ENCODE data around the gene CAMSAP3.

The CAMSAP3 gene

DNA sequence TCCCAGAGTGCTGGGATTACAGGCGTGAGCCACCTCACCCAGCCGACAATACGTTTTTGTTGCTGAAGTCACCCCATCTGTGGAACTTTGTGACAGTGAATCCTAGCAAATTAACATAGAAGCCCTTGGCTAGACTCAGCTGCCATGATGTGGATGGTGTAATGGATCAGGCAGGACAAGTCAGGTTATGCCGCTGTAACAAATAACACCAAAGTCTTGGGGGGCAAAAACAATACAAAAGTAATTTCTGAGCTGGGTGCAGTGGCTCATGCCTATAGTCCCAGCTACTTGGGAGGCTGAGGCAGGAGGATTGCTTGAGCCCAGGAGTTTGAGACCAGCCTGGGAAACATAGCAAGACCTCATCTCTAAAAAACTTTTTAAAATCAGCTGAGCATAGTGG, 30.8 kb upstream of the CAMSAP3 start:
- Histone ChIP-seq H4K20me1 (ENCODE audit: insufficient read depth, low read length) (no peaks in the 10 kb centered on the region), H3K4me2 (ENCODE audit: low read length) (no peak overlapping the region), H3K4me3 (ENCODE audit: low read depth, low read length, poor library complexity, severe bottlenecking) (no peak overlapping the region), H3K27me3 (ENCODE audit: insufficient read depth, low read length) (no peaks in the 10 kb centered on the region), H3K9me3 (ENCODE audit: low read length) (no peaks in the 10 kb centered on the region), H3K79me2 (ENCODE audit: insufficient read depth, low read length) (no peaks in the 10 kb centered on the region), H3K36me3 (ENCODE audit: insufficient read depth, low read length) (peaks cover 7% of the 10 kb centered on the region; the same call in 1 of the 2 replicates), H3K27ac (ENCODE audit: low read depth, low read length, poor library complexity, severe bottlenecking) (no peak overlapping the region), H3K4me1 (ENCODE audit: insufficient read depth, low read length, severe bottlenecking) (no peaks in the 10 kb centered on the region), H3K9me2 (ENCODE audit: low read depth, low read length) (no peaks in the 10 kb centered on the region), H2AFZ (ENCODE audit: low read length) (no peak overlapping the region), H3K9ac (ENCODE audit: low read length) (no peak overlapping the region), H3F3A (ENCODE audit: insufficient read depth, low read length) (no peaks in the 10 kb centered on the region)
- TF ChIP-seq EZH2 (IDR thresholded peaks at IDR 0.05; ENCODE audit: borderline replicate concordance, low read length): no peak
- TF ChIP-seq CTCF (IDR thresholded peaks at IDR 0.05; ENCODE audit: low read length): no peak

DNA sequence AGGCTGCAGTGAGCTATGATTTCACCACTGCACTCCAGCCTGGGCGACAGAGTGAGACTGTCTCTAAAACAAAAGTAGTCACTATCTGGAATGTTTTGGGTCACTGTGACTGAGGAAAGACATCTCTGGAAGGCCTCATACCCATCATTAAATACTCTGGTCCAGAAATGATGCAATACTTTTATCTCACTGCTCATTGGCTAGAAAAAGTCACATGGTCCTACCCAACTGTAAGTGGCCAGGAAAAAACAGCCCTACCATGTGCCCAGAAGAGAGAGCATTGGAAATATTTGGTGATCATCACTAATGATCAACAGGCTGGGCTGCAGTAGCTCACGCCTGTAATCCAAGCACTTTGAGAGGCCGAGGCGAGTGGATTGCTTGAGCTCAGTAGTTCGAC, 30.3 kb upstream of the CAMSAP3 start:
- Histone ChIP-seq H3K4me2 (ENCODE audit: low read length) (no peak overlapping the region), H3K27ac (ENCODE audit: low read depth, low read length, poor library complexity, severe bottlenecking) (no peak overlapping the region), H3F3A (ENCODE audit: insufficient read depth, low read length) (no peaks in the 10 kb centered on the region), H3K9ac (ENCODE audit: low read length) (no peak overlapping the region), H4K20me1 (ENCODE audit: insufficient read depth, low read length) (no peaks in the 10 kb centered on the region), H2AFZ (ENCODE audit: low read length) (no peak overlapping the region), H3K9me3 (ENCODE audit: low read length) (no peaks in the 10 kb centered on the region), H3K9me2 (ENCODE audit: low read depth, low read length) (no peaks in the 10 kb centered on the region), H3K4me1 (ENCODE audit: insufficient read depth, low read length, severe bottlenecking) (no peaks in the 10 kb centered on the region), H3K4me3 (ENCODE audit: low read depth, low read length, poor library complexity, severe bottlenecking) (no peak overlapping the region), H3K79me2 (ENCODE audit: insufficient read depth, low read length) (no peaks in the 10 kb centered on the region), H3K27me3 (ENCODE audit: insufficient read depth, low read length) (no peaks in the 10 kb centered on the region), H3K36me3 (ENCODE audit: insufficient read depth, low read length) (peaks cover 6% of the 10 kb centered on the region; the same call in 1 of the 2 replicates)
- TF ChIP-seq CTCF (IDR thresholded peaks at IDR 0.05; ENCODE audit: low read length) (no peak), EZH2 (IDR thresholded peaks at IDR 0.05; ENCODE audit: borderline replicate concordance, low read length) (no peak)

DNA sequence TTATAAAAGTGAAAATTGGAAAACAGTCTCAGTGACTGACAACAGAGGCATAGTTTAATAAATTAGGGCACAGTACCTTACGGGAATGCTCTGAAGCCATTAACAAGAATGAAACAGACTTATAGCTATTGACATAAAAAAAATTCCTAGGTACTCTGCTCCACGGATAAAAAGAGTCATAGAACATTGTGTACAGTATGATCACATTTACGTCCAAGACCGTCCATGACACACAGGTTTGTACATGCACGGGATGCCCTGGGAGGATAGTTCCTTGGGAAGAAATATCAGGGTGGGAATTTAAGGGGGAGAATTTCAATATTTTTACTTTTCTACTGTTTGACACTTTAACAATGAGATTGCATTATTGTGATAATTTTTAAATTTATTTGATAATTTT, 24.9 kb upstream of the CAMSAP3 start:
- no peaks in the 10 kb centered on the region for H3K36me3 ChIP-seq (ENCODE audit: insufficient read depth, low read length)
- TF ChIP-seq EZH2 (IDR thresholded peaks at IDR 0.05; ENCODE audit: borderline replicate concordance, low read length) (no peak), CTCF (IDR thresholded peaks at IDR 0.05; ENCODE audit: low read length) (no peak)

More for the DNA sequence above, 24.9 kb upstream of the CAMSAP3 start:
- no peak overlapping the region for H3K9ac ChIP-seq (ENCODE audit: low read length)
- no peaks in the 10 kb centered on the region for H3K4me1 ChIP-seq (ENCODE audit: insufficient read depth, low read length, severe bottlenecking)
- H3K27me3 ChIP-seq (ENCODE audit: insufficient read depth, low read length): no peaks in the 10 kb centered on the region
- H3K4me3 ChIP-seq (ENCODE audit: low read depth, low read length, poor library complexity, severe bottlenecking): no peak overlapping the region
- H3K9me3 ChIP-seq (ENCODE audit: low read length): no peaks in the 10 kb centered on the region
- no peaks in the 10 kb centered on the region for H3K79me2 ChIP-seq (ENCODE audit: insufficient read depth, low read length)
- no peak overlapping the region for H3K27ac ChIP-seq (ENCODE audit: low read depth, low read length, poor library complexity, severe bottlenecking)
- no peaks in the 10 kb centered on the region for H3F3A ChIP-seq (ENCODE audit: insufficient read depth, low read length)
- H2AFZ ChIP-seq (ENCODE audit: low read length): no peak overlapping the region
- H3K9me2 ChIP-seq (ENCODE audit: low read depth, low read length): no peaks in the 10 kb centered on the region
- no peak overlapping the region for H3K4me2 ChIP-seq (ENCODE audit: low read length)
- H4K20me1 ChIP-seq (ENCODE audit: insufficient read depth, low read length): no peaks in the 10 kb centered on the region
